Kidney (tissue), 14 donors: Measurements from ENCODE around the gene PNKP. TPM values are rescaled to one million over a fixed set of nuclear protein-coding genes. Genes with fewer than 3 reads are reported as not detected.

Experiments
- DNase-seq, 5 donors: peaks; one replicate each; pipeline ENCODE4 v3.0.0-alpha.2; 2013 to 2020
- FAIRE-seq: peaks from 2 replicates; lab custom pipeline; 2012; peaks lifted over from hg19 to GRCh38; lab: Jason Lieb, UNC
- H3K27ac ChIP-seq, 2 donors: one replicate each; pipeline ENCODE4 v1.7.0; 2013; ENCODE audit warnings: low read depth in 2 of 2, low read length in 2 of 2, inconsistent platforms in 1 of 2
- H3K27me3 ChIP-seq: one replicate; pipeline ENCODE4 v1.7.1; 2013; ENCODE audit warnings: low read length, inconsistent platforms; ENCODE audit not compliant: control insufficient read depth, insufficient read depth
- H3K36me3 ChIP-seq, 3 donors: one replicate each; pipeline versions ENCODE4 v1.7.0 to v1.7.1; 2013; ENCODE audit warnings: low read length in 3 of 3, control low read depth in 1 of 3, inconsistent platforms in 1 of 3; ENCODE audit not compliant: insufficient read depth in 3 of 3, control insufficient read depth in 2 of 3
- H3K4me1 ChIP-seq, 3 donors: one replicate each; pipeline versions ENCODE4 v1.7.0 to v1.7.1; 2013; ENCODE audit warnings: low read length in 3 of 3, inconsistent platforms in 1 of 3, low read depth in 1 of 3; ENCODE audit not compliant: control insufficient read depth in 2 of 3, insufficient read depth in 2 of 3
- H3K4me3 ChIP-seq, 3 donors: one replicate each; pipeline versions ENCODE4 v1.7.0 to v1.8.1; 2013; ENCODE audit warnings: low read length in 3 of 3, control low read depth in 1 of 3, inconsistent platforms in 1 of 3
- H3K9ac ChIP-seq, 3 donors: one replicate each; pipeline versions ENCODE4 v1.7.0 to v1.7.1; 2013; ENCODE audit warnings: low read length in 3 of 3, control low read depth in 1 of 3, inconsistent platforms in 1 of 3
- H3K9me3 ChIP-seq, 3 donors: one replicate each; pipeline versions ENCODE4 v1.7.0 to v1.7.1; 2013; ENCODE audit warnings: low read length in 3 of 3, control low read depth in 1 of 3, inconsistent platforms in 1 of 3; ENCODE audit not compliant: control insufficient read depth in 2 of 3, insufficient read depth in 1 of 3
- CTCF ChIP-seq: IDR thresholded peaks from 3 replicates; pipeline ENCODE4 v1.5.1; 2012; ENCODE audit warnings: mild to moderate bottlenecking, moderate library complexity, borderline replicate concordance; ENCODE audit not compliant: insufficient read depth; ENCODE audit errors: extremely low read depth
- intact Hi-C: fragments of 100-400 bp; cut with DNase I; formaldehyde crosslinking; loops from one replicate; pipeline ENCODE4 v1.11.1; 2022
- polyA plus RNA-seq: library from polyadenylated mRNA; stranded (reverse); fragments of 350-450 nt; fragmentation: Illumina TruSeq; extraction: RNeasy Lipid Tissue Mini Kit (QIAGEN cat#74804); gene quantifications from one replicate; pipeline ENCODE4 v1.2.3, GENCODE V29; 2014; ENCODE audit warnings: low read depth, low replicate concordance; ENCODE audit not compliant: insufficient read depth
- total RNA-seq: library from RNA; stranded (reverse); fragmentation: NEBNext Ultra II Directional; extraction: Animal tissue kit (Norgen Biotek cat#: 25700); gene quantifications from one replicate; pipeline ENCODE4 v1.2.1, GENCODE V29; 2021
- donor health status: control.
- donor health status: control.
- donor health status: control.
- donor health status: control.
- donor health status: control.
- donor health status: DM: yes; HTN: yes; CAD: no.
- donor health status: Normal renal cell carcinoma (clear cell type).

The PNKP gene
- total and polyA plus RNA-seq, 2 donors from 2014 or later: 45.5 to 101 TPM

- FAIRE-seq (no peak), DNase-seq (no peak)
- intact Hi-C loops: no loop called here
- Histone ChIP-seq H3K4me1 (peaks cover 0 to 18% (median 14%) of the 10 kb centered on the region in 3 donors), H3K9me3 (peaks cover 0 to 5% (median 0%) of the 10 kb centered on the region in 3 donors), H3K4me3 (peak overlapping the region in 1 of 3 donors; percentile 91), H3K9ac (peak overlapping the region in 1 of 3 donors; percentile 77), H3K27me3 (no peaks in the 10 kb centered on the region), H3K36me3 (peaks cover 8 to 49% (median 28%) of the 10 kb centered on the region in 3 donors), H3K27ac (no peak overlapping the region)
- no peak for TF ChIP-seq CTCF
Observed at GRCh38 chr19:49878744-49879070, 11.3 kb upstream of the PNKP start.

GRCh38 chr19:49877879-49878743 lies 10.7 kb upstream of the PNKP start:
- H3K9me3 ChIP-seq: peaks cover 0 to 3% (median 0%) of the 10 kb centered on the region in 3 donors
- DNase-seq (peak; percentile 98 to 100 (median 99)), FAIRE-seq (no peak)
- intact Hi-C loops: no loop called here
- H3K4me3 ChIP-seq: peak overlapping the region; percentile 91 to 94 (median 94)
- TF ChIP-seq CTCF: no peak
- H3K4me1 ChIP-seq: peaks cover 0 to 18% (median 14%) of the 10 kb centered on the region in 3 donors
- peak overlapping the region; percentile 77 to 90 (median 86) for H3K9ac ChIP-seq
- H3K27me3 ChIP-seq: no peaks in the 10 kb centered on the region
- peak overlapping the region; percentile 99 to 100 for H3K27ac ChIP-seq
- peaks cover 6 to 43% (median 22%) of the 10 kb centered on the region in 3 donors for H3K36me3 ChIP-seq

GRCh38 chr19:49877020-49877878 lies 9.9 kb upstream of the PNKP start, which contains the start of the genes AKT1S1 and TBC1D17:
Gene AKT1S1, minus strand, starts transcription at chr19:49877355. Its CDS starts 4,060 bp downstream, at chr19:49873295.
Gene TBC1D17, plus strand, starts transcription at chr19:49877702. Its CDS starts 22 bp downstream, at chr19:49877724.
- Histone ChIP-seq H3K9ac (peak within 1 kb of the TSS; percentile 91 to 99 (median 98)), H3K27ac (peak within 1 kb of the TSS; percentile 99 to 100), H3K9me3 (no peaks in the 10 kb centered on the region), H3K27me3 (no peaks in the 10 kb centered on the region), H3K36me3 (peaks cover 3 to 35% (median 18%) of the 10 kb centered on the region in 3 donors), H3K4me1 (peaks cover 0 to 18% (median 14%) of the 10 kb centered on the region in 3 donors), H3K4me3 (peak within 1 kb of the TSS; percentile 91 to 99 (median 97))
- FAIRE-seq (peak; percentile 99), DNase-seq (peak; percentile 100)
- TF ChIP-seq CTCF: no peak
- intact Hi-C loops: no loop called here
